Pancreas (tissue), 10 donors: Measurements from ENCODE around the gene SPRYD4. TPM values are rescaled to one million over a fixed set of nuclear protein-coding genes. Genes with fewer than 3 reads are reported as not detected.

ENCODE experiments used
- ATAC-seq, 4 donors: fragments of 200-7000 bp; cut with Tn5 transposase; one replicate each; pipeline versions ENCODE4 v1.8.0 to v1.9.1; 2020; ENCODE audit warnings: mild to moderate bottlenecking in 4 of 4, moderate library complexity in 4 of 4
- DNase-seq, 6 donors: peaks; one replicate each; pipeline ENCODE4 v3.0.0-alpha.2; 2020
- FAIRE-seq: peaks from 2 replicates; lab custom pipeline; 2012; peaks lifted over from hg19 to GRCh38; lab: Jason Lieb, UNC
- H3K27ac ChIP-seq, 4 donors: fragments of 200-600 bp; sonication (generic); 1 replicate in 3 of 4; 2 replicates in 1 of 4; pipeline versions ENCODE4 v1.5.0 to v1.8.0; 2020
- H3K27me3 ChIP-seq, 4 donors: fragments of 200-600 bp; one replicate each; pipeline ENCODE4 v1.8.0; 2021
- H3K36me3 ChIP-seq, 3 donors: fragments of 200-600 bp; sonication (generic) in 1 of 3; one replicate each; pipeline versions ENCODE4 v1.5.0 to v1.8.0; 2020 to 2021
- H3K4me1 ChIP-seq, 3 donors: fragments of 200-600 bp; one replicate each; pipeline ENCODE4 v1.8.0; 2021
- H3K4me3 ChIP-seq, 4 donors: fragments of 200-600 bp; sonication (generic) in 2 of 4; one replicate each; pipeline versions ENCODE4 v1.5.0 to v1.8.0; 2020 to 2021
- H3K9me3 ChIP-seq, 4 donors: fragments of 200-600 bp; one replicate each; pipeline ENCODE4 v1.8.0; 2021
- CTCF ChIP-seq, 4 donors: fragments of 200-600 bp; sonication (generic) in 3 of 4; IDR thresholded peaks; one replicate each; pipeline versions ENCODE4 v1.5.0 to v1.8.0; 2021; ENCODE audit warnings: antibody characterized with exemption in 4 of 4
- WGBS, 2 donors: extraction: QIAGEN DNeasy Blood & Tissue Kit; methylation state at CpG; one replicate each; pipeline ENCODE4 v1.1.7; 2013; 5-methylcytosine and 5-hydroxymethylcytosine counted together
- intact Hi-C, 3 donors: fragments of 100-400 bp; cut with DNase I; formaldehyde crosslinking; loops; one replicate each; pipeline versions ENCODE4 v1.11.1 to v1.14.2; 2022
- polyA plus RNA-seq, 2 donors: library from polyadenylated mRNA; stranded (reverse); fragments of 200-250 nt; gene quantifications; one replicate each; pipeline ENCODE4 v1.2.3, GENCODE V29; 2013
- total RNA-seq, 6 donors: library from RNA; stranded (reverse); fragmentation: NEBNext Ultra II Directional in 4 of 6; extraction: Animal tissue kit (Norgen Biotek cat#: 25700) in 4 of 6; gene quantifications; one replicate each; pipeline versions ENCODE4 v1.2.1 to v1.2.4, GENCODE V29; 2021 to 2023
- donor health status: healthy with polysubstance abuse.
- donor health status: DM: no; HTN: no; CAD: no; lungs with moderate emphysema.
- donor health status: DM: no; HTN: no; CAD: no.
- donor health status: control.
- donor health status: control.
- donor health status: Bipolar disorder and iron deficiency.
- donor health status: DM: yes; HTN: yes; CAD: no.
- donor health status: DM: no; HTN: no; CAD: no.
- donor health status: DM: no; HTN: no; CAD: no.
- donor health status: DM: yes; HTN: yes; CAD: no.

The SPRYD4 gene
- total and polyA plus RNA-seq, 8 donors: 1.5 to 2.9 (median 2.0) TPM

GRCh38 chr12:56469007-56469930 is 891 bp downstream of the SPRYD4 start:
- Histone ChIP-seq H3K27ac (peak overlapping the region; percentile 77 to 95 (median 87)), H3K9me3 (no peaks in the 10 kb centered on the region), H3K4me3 (peak overlapping the region; percentile 51 to 71 (median 67)), H3K4me1 (peaks cover 6 to 17% (median 8%) of the 10 kb centered on the region in 3 donors), H3K36me3 (peaks cover 0 to 10% (median 0%) of the 10 kb centered on the region in 3 donors), H3K27me3 (no peaks in the 10 kb centered on the region)
- no peak for FAIRE-seq
- DNase-seq: peak; percentile 55 to 72 (median 59)
- ATAC-seq: peak; percentile 33 to 57 (median 46)
- no peak for TF ChIP-seq CTCF (IDR thresholded peaks at IDR 0.05)
- whole genome bisulfite sequencing, 2 donors: 28 to 32% methylated on average over 19 of the region's 19 CpGs
- intact Hi-C loops: no loop called here

GRCh38 chr12:56474389-56474788 is 6.0 kb downstream of the SPRYD4 start:
- no peak for ATAC-seq
- 86 to 91% methylated on average over 9 of the region's 9 CpGs for whole genome bisulfite sequencing, 2 donors

GRCh38 chr12:56476143-56476542 is 7.8 kb downstream of the SPRYD4 start:
- no peak for ATAC-seq
- peak overlapping the region; percentile 34 to 85 (median 53) for H3K27ac ChIP-seq
- peaks cover 0 to 18% (median 0%) of the 10 kb centered on the region in 3 donors for H3K36me3 ChIP-seq
- no peak for FAIRE-seq
- no peak for TF ChIP-seq CTCF (IDR thresholded peaks at IDR 0.05)
- 90 to 91% methylated on average over 6 of the region's 6 CpGs for WGBS, 2 donors
- H3K4me3 ChIP-seq: no peak overlapping the region
- H3K27me3 ChIP-seq: no peaks in the 10 kb centered on the region
- intact Hi-C loops: no loop called here
- no peaks in the 10 kb centered on the region for H3K9me3 ChIP-seq
- H3K4me1 ChIP-seq: peaks cover 12 to 21% (median 16%) of the 10 kb centered on the region in 3 donors
- peak in 1 of 6 donors; percentile 4 for DNase-seq

More at GRCh38 chr12:56474389-56474788, 6.0 kb downstream of the SPRYD4 start:
- Histone ChIP-seq H3K27me3 (no peaks in the 10 kb centered on the region), H3K4me1 (peaks cover 17 to 30% (median 25%) of the 10 kb centered on the region in 3 donors), H3K27ac (no peak overlapping the region), H3K4me3 (no peak overlapping the region), H3K9me3 (no peaks in the 10 kb centered on the region), H3K36me3 (peaks cover 0 to 18% (median 0%) of the 10 kb centered on the region in 3 donors)
- FAIRE-seq: no peak
- peak in 2 of 6 donors; percentile 35 to 37 for DNase-seq
- intact Hi-C loops: no loop called here
- no peak for TF ChIP-seq CTCF (IDR thresholded peaks at IDR 0.05)

- peaks cover 0 to 12% (median 0%) of the 10 kb centered on the region in 3 donors for H3K36me3 ChIP-seq
- H3K4me1 ChIP-seq: peaks cover 12 to 21% (median 16%) of the 10 kb centered on the region in 3 donors
- no peak for TF ChIP-seq CTCF (IDR thresholded peaks at IDR 0.05)
- no peak overlapping the region for H3K4me3 ChIP-seq
- ATAC-seq: peak; percentile 91 to 97 (median 96)
- DNase-seq: peak; percentile 72 to 97 (median 94)
- no peaks in the 10 kb centered on the region for H3K27me3 ChIP-seq
- H3K9me3 ChIP-seq: no peaks in the 10 kb centered on the region
- peak overlapping the region; percentile 76 to 85 (median 78) for H3K27ac ChIP-seq
- 25 to 47% methylated on average over 1 of the region's 1 CpG for WGBS, 2 donors
- no peak for FAIRE-seq
- intact Hi-C loops: no loop called here
Measured at GRCh38 chr12:56476972-56477432, 8.6 kb downstream of the SPRYD4 start.
